PC-9 (cell line): Measurements from ENCODE around the gene TSC1. TPM values are rescaled to one million over a fixed set of nuclear protein-coding genes. Genes with fewer than 3 reads are reported as not detected.

Experiments
- BruUV-seq: library from RNA; stranded (reverse); fragments of 400-500 nt; replicated peaks from 2 replicates; lab custom pipeline; 2021; lab: Mats Ljungman, UMichigan
- CTCF ChIA-PET: fragments of 300-600 bp; sonication (Branson Sonifier 250); formaldehyde crosslinking; loops from one replicate; lab custom pipeline; 2022; ENCODE audit warnings: antibody characterized with exemption; lab: Charles Lee
- POLR2A ChIA-PET: fragments of 300-600 bp; sonication (Branson Sonifier 250); formaldehyde crosslinking; loops from one replicate; lab custom pipeline; 2022; ENCODE audit warnings: antibody characterized with exemption; ENCODE audit not compliant: unreplicated experiment; lab: Charles Lee
- DNase-seq, 2 experiments: peaks; one replicate each; pipeline versions ENCODE4 v3.0.0 to v3.0.0-alpha.2; 2015 to 2022; ENCODE audit warnings: mixed read lengths in 1 of 2
- H2AFZ ChIP-seq: fragments of 200-600 bp; sonication (generic); 2 replicates; pipeline ENCODE4 v1.8.1; 2017; ENCODE audit warnings: antibody characterized with exemption
- H3F3A ChIP-seq: fragments of 200-600 bp; sonication (generic); 2 replicates; pipeline ENCODE4 v1.8.1; 2017; ENCODE audit warnings: antibody characterized with exemption, mild to moderate bottlenecking, low read depth; ENCODE audit not compliant: insufficient read depth
- H3K27ac ChIP-seq: fragments of 200-600 bp; sonication (generic); 2 replicates; pipeline ENCODE4 v1.6.1; 2016; ENCODE audit warnings: mixed run types
- H3K27me3 ChIP-seq: fragments of 200-600 bp; sonication (generic); 2 replicates; pipeline ENCODE4 v1.6.1; 2016; ENCODE audit warnings: low read depth, mixed run types; ENCODE audit not compliant: insufficient read depth
- H3K36me3 ChIP-seq: fragments of 200-600 bp; sonication (generic); 2 replicates; pipeline ENCODE4 v1.6.1; 2016; ENCODE audit warnings: low read depth, mixed run types
- H3K4me1 ChIP-seq: fragments of 200-600 bp; sonication (generic); replicated peaks from 2 replicates; pipeline ENCODE4 v1.6.1; 2016; ENCODE audit warnings: mixed run types; ENCODE audit not compliant: insufficient read depth
- H3K4me2 ChIP-seq: fragments of 200-600 bp; sonication (generic); 2 replicates; pipeline ENCODE4 v1.6.1; 2017; ENCODE audit warnings: mixed run types
- H3K4me3 ChIP-seq: fragments of 200-600 bp; sonication (generic); 2 replicates; pipeline ENCODE4 v1.6.1; 2016; ENCODE audit warnings: mixed run types
- H3K79me2 ChIP-seq: fragments of 200-600 bp; sonication (generic); 2 replicates; pipeline ENCODE4 v1.6.1; 2017; ENCODE audit warnings: low read depth, mixed run types
- H3K9me2 ChIP-seq: fragments of 200-600 bp; sonication (generic); 2 replicates; pipeline ENCODE4 v1.8.1; 2017; ENCODE audit warnings: mild to moderate bottlenecking; ENCODE audit not compliant: insufficient read depth
- H3K9me3 ChIP-seq: fragments of 200-600 bp; sonication (generic); 2 replicates; pipeline ENCODE4 v1.8.1; 2016; ENCODE audit warnings: low read depth; ENCODE audit not compliant: insufficient read depth
- H4K20me1 ChIP-seq: fragments of 200-600 bp; sonication (generic); 2 replicates; pipeline ENCODE4 v1.8.1; 2017; ENCODE audit not compliant: insufficient read depth
- EZH2 ChIP-seq: fragments of 200-600 bp; sonication (generic); IDR thresholded peaks from 2 replicates; pipeline ENCODE4 v1.8.0; 2017; ENCODE audit warnings: antibody characterized with exemption, low read depth
- intact Hi-C: fragments of 100-400 bp; cut with micrococcal nuclease; formaldehyde crosslinking; loops from one replicate; pipeline ENCODE4 v1.10.0; 2022; ENCODE audit not compliant: unreplicated experiment
- total RNA-seq: library from RNA; stranded (reverse); gene quantifications from 2 replicates; pipeline ENCODE4 v1.2.3, GENCODE V29; 2021
- TF ChIP-seq, protein P1 (sequence below): fragments of 200-600 bp; sonication (generic); conservative IDR thresholded peaks from 2 replicates; pipeline ENCODE4 v1.6.1; 2017; ENCODE audit warnings: mixed run types, antibody characterized with exemption, mild to moderate bottlenecking, moderate library complexity

TSC1 gene
- total RNA-seq, 1 experiment from 2014 or later, result 61.0 TPM

DNA sequence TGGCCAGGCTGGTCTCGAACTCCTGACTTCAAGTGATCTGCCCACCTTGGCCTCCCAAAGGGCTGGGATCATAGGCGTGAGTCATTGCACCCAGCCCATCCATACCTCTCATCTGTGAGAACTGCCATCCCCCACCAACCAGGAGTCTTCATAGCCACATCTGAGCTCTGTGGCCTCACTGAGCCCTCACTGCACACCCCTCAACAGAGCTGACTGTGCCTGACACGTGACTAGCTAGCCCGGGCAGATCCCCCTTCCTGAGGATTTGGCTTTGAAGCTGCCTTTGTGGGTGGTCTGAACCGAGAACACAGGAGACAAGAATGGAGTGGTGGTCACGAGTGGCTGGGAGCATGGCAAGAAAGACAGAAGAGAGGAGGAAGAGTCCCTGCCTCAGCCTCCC lies 81.9 kb downstream of the TSC1 start:
- no peaks in the 10 kb centered on the region for H3K79me2 ChIP-seq
- H3K9me3 ChIP-seq, result no peaks in the 10 kb centered on the region
- no peaks in the 10 kb centered on the region for H4K20me1 ChIP-seq
- TF ChIP-seq, protein P1, sequence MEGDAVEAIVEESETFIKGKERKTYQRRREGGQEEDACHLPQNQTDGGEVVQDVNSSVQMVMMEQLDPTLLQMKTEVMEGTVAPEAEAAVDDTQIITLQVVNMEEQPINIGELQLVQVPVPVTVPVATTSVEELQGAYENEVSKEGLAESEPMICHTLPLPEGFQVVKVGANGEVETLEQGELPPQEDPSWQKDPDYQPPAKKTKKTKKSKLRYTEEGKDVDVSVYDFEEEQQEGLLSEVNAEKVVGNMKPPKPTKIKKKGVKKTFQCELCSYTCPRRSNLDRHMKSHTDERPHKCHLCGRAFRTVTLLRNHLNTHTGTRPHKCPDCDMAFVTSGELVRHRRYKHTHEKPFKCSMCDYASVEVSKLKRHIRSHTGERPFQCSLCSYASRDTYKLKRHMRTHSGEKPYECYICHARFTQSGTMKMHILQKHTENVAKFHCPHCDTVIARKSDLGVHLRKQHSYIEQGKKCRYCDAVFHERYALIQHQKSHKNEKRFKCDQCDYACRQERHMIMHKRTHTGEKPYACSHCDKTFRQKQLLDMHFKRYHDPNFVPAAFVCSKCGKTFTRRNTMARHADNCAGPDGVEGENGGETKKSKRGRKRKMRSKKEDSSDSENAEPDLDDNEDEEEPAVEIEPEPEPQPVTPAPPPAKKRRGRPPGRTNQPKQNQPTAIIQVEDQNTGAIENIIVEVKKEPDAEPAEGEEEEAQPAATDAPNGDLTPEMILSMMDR, result no peak
- TF ChIP-seq EZH2, result no peak
- H3K4me2 ChIP-seq, result no peak overlapping the region
- no peak for DNase-seq
- BruUV-seq, result no TSS peak
- no peak overlapping the region for H3K4me3 ChIP-seq
- no peaks in the 10 kb centered on the region for H3K9me2 ChIP-seq
- ChIA-PET POLR2A (no interaction called here), CTCF (interaction anchor here (0.6 kb wide), 1 partner anchor 15 kb away, joined by 3 read pairs; no protein-coding TSS in a partner anchor)
- intact Hi-C loops, result no loop called here
- no peak overlapping the region for H2AFZ ChIP-seq
- H3K27me3 ChIP-seq, result no peaks in the 10 kb centered on the region
- no peaks in the 10 kb centered on the region for H3K36me3 ChIP-seq
- no peaks in the 10 kb centered on the region for H3K4me1 ChIP-seq
- H3K27ac ChIP-seq, result no peak overlapping the region
- H3F3A ChIP-seq, result no peaks in the 10 kb centered on the region

DNA sequence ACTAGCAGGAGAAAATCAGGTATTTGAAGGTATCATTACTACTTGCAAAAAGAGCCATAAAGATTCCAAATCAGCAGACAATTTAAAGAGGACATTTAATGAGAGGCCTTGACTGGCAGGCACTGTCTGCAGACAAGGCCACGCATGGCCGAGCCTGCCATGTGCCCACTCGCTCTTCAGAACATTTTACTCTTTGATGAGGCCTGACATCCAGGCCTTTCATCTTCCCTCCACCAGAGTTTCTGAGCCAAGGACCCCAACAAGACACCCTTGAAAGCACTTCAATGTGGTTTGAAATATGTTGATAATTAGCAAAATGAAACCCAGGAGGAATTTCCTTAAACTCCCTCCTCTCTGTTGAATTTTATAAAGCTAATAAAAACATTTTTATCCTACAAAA lies 82.8 kb downstream of the TSC1 start:
- no TSS peak for BruUV-seq
- no peaks in the 10 kb centered on the region for H3K27me3 ChIP-seq
- H4K20me1 ChIP-seq, result no peaks in the 10 kb centered on the region
- TF ChIP-seq EZH2, result no peak
- TF ChIP-seq, protein P1, result no peak
- intact Hi-C loops, result no loop called here
- H3F3A ChIP-seq, result no peaks in the 10 kb centered on the region
- CTCF ChIA-PET, result interaction anchor here (0.6 kb wide), 1 partner anchor 15 kb away, joined by 3 read pairs; no protein-coding TSS in a partner anchor
- no peaks in the 10 kb centered on the region for H3K36me3 ChIP-seq
- H3K79me2 ChIP-seq, result no peaks in the 10 kb centered on the region
- no peak overlapping the region for H3K27ac ChIP-seq
- H3K4me2 ChIP-seq, result no peak overlapping the region
- H3K9me3 ChIP-seq, result no peaks in the 10 kb centered on the region
- no peak for DNase-seq
- POLR2A ChIA-PET, result no interaction called here
- no peaks in the 10 kb centered on the region for H3K4me1 ChIP-seq
- no peak overlapping the region for H3K4me3 ChIP-seq
- H3K9me2 ChIP-seq, result no peaks in the 10 kb centered on the region
- H2AFZ ChIP-seq, result no peak overlapping the region

DNA sequence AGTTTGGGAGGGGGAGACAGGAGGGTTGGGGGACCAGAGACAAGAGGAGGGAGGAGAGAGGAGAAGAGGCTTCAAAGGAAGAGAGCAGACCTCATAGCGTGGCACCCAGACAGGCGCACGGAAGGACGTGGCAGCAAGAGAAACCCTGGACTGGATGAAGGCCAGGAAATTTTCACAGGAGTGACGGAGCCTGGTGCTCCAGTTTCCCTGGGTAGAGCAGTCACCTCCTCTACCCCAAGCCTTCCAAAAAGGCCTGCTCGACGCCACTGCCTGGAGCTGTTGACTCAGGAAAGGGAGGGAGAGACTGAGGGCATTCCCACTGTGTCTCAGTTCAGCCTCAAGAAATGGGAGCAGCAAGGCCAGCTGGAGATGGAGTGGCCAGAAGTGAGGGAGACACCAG lies 85.7 kb downstream of the TSC1 start:
- Histone ChIP-seq H2AFZ (no peak overlapping the region), H3K79me2 (no peaks in the 10 kb centered on the region), H3K9me3 (no peaks in the 10 kb centered on the region), H3K4me1 (no peaks in the 10 kb centered on the region), H3K9me2 (no peaks in the 10 kb centered on the region), H3K4me3 (no peak overlapping the region), H3K27ac (no peak overlapping the region), H3K27me3 (no peaks in the 10 kb centered on the region), H3K4me2 (no peak overlapping the region), H3F3A (no peaks in the 10 kb centered on the region), H3K36me3 (no peaks in the 10 kb centered on the region), H4K20me1 (no peaks in the 10 kb centered on the region)
- ChIA-PET CTCF (no interaction called here), POLR2A (no interaction called here)
- DNase-seq, result no peak
- intact Hi-C loops, result no loop called here
- no TSS peak for BruUV-seq
- TF ChIP-seq EZH2, result no peak
- TF ChIP-seq, protein P1, result no peak
